Germinal center (tissue), 1 donor: Measurements from ENCODE around the gene WDR82.

Experiments used
- DNase-seq: peaks from one replicate; pipeline ENCODE4 v3.0.0; 2012; ENCODE audit warnings: mixed read lengths, low spot score

The WDR82 gene

GRCh38 chr3:52253314-52254304 lies 24.8 kb downstream of the WDR82 start:
- peak; percentile 91 for DNase-seq

- DNase-seq, result no peak
Observed at GRCh38 chr3:52250122-52250521, 28.3 kb downstream of the WDR82 start.

- no peak for DNase-seq
Observed at GRCh38 chr3:52249683-52250082, 28.8 kb downstream of the WDR82 start.

- no peak for DNase-seq
Observed at GRCh38 chr3:52248816-52249547, 29.5 kb downstream of the WDR82 start.

GRCh38 chr3:52248165-52248541 lies 30.3 kb downstream of the WDR82 start:
- DNase-seq, result no peak

- DNase-seq, result no peak
Observed at GRCh38 chr3:52247409-52248164, 30.9 kb downstream of the WDR82 start.

- no peak for DNase-seq
Observed at GRCh38 chr3:52246728-52247408, 31.6 kb downstream of the WDR82 start.

GRCh38 chr3:52246264-52246620 lies 32.2 kb downstream of the WDR82 start:
- DNase-seq, result no peak

- peak; percentile 76 for DNase-seq
Observed at GRCh38 chr3:52245322-52246263, 32.9 kb downstream of the WDR82 start, which contains the start of gene PPM1M. TSS of gene PPM1M (plus strand) at chr3:52245759. CDS start at chr3:52245825, 66 bp downstream.

GRCh38 chr3:52243791-52244628 lies 34.4 kb downstream of the WDR82 start:
- DNase-seq, result peak; percentile 63

- DNase-seq, result no peak
Observed at GRCh38 chr3:52242039-52242438, 36.4 kb downstream of the WDR82 start.

GRCh38 chr3:52240886-52241370 lies 37.5 kb downstream of the WDR82 start:
- DNase-seq, result no peak

GRCh38 chr3:52240059-52240885 lies 38.2 kb downstream of the WDR82 start:
- no peak for DNase-seq

GRCh38 chr3:52238761-52239701 lies 39.4 kb downstream of the WDR82 start, which contains the start of gene TWF2:
TSS of gene TWF2 (minus strand) at chr3:52239158. CDS start at chr3:52239016, 142 bp downstream.
- DNase-seq, result peak; percentile 96

- no peak for DNase-seq
Observed at GRCh38 chr3:52238193-52238760, 40.2 kb downstream of the WDR82 start.

- no peak for DNase-seq
Observed at GRCh38 chr3:52237657-52238172, 40.7 kb downstream of the WDR82 start.
